Mesendoderm (in vitro differentiated cells): ENCODE results near the gene PSMD5.

Source experiments
- DNase-seq: peaks from one replicate; pipeline ENCODE4 v3.0.0; 2013
- H2AK5ac ChIP-seq: 2 replicates; pipeline ENCODE4 v1.6.1; 2013; ENCODE audit warnings: low read length, inconsistent platforms
- H2BK120ac ChIP-seq: 2 replicates; pipeline ENCODE4 v1.6.1; 2013; ENCODE audit warnings: low read depth, mild to moderate bottlenecking, low read length, moderate library complexity, mixed read lengths
- H2BK15ac ChIP-seq: replicated peaks from 2 replicates; pipeline ENCODE4 v1.6.1; 2013; ENCODE audit warnings: low read depth, mild to moderate bottlenecking, moderate library complexity
- H2BK5ac ChIP-seq: 2 replicates; pipeline ENCODE4 v1.6.1; 2013; ENCODE audit warnings: low read length, inconsistent platforms
- H3K18ac ChIP-seq: 2 replicates; pipeline ENCODE4 v1.6.1; 2013; ENCODE audit warnings: mild to moderate bottlenecking, low read length, mixed read lengths
- H3K23ac ChIP-seq: one replicate; pipeline ENCODE4 v1.6.1; 2013; ENCODE audit warnings: low read length
- H3K27ac ChIP-seq: 2 replicates; pipeline ENCODE4 v1.5.1; 2013; ENCODE audit warnings: low read depth, mild to moderate bottlenecking, inconsistent platforms, low read length, moderate library complexity
- H3K27me3 ChIP-seq: 2 replicates; pipeline ENCODE4 v1.6.1; 2013; ENCODE audit warnings: low read length, control low read depth, mild to moderate bottlenecking, inconsistent platforms; ENCODE audit not compliant: insufficient read depth, poor library complexity
- H3K36me3 ChIP-seq: 2 replicates; pipeline ENCODE4 v1.6.1; 2013; ENCODE audit warnings: low read length, inconsistent platforms; ENCODE audit not compliant: control insufficient read depth, insufficient read depth
- H3K4ac ChIP-seq: one replicate; pipeline ENCODE4 v1.6.1; 2013; ENCODE audit warnings: low read depth, mild to moderate bottlenecking, low read length, moderate library complexity
- H3K4me1 ChIP-seq: 2 replicates; pipeline ENCODE4 v1.6.1; 2013; ENCODE audit warnings: low read depth, low read length, inconsistent platforms; ENCODE audit not compliant: control insufficient read depth
- H3K4me2 ChIP-seq: 2 replicates; pipeline ENCODE4 v1.6.1; 2013; ENCODE audit warnings: low read length
- H3K4me3 ChIP-seq: 2 replicates; pipeline ENCODE4 v1.5.1; 2013; ENCODE audit warnings: mild to moderate bottlenecking, low read length
- H3K56ac ChIP-seq: one replicate; pipeline ENCODE4 v1.6.1; 2013; ENCODE audit warnings: low read length
- H3K79me1 ChIP-seq: 2 replicates; pipeline ENCODE4 v1.6.1; 2013; ENCODE audit warnings: low read length, inconsistent platforms
- H3K79me2 ChIP-seq: 2 replicates; pipeline ENCODE4 v1.6.1; 2013; ENCODE audit warnings: mild to moderate bottlenecking, low read length; ENCODE audit not compliant: control insufficient read depth, insufficient read depth
- H3K9ac ChIP-seq: 2 replicates; pipeline ENCODE4 v1.6.1; 2013; ENCODE audit warnings: low read length, inconsistent platforms
- H4K5ac ChIP-seq: one replicate; pipeline ENCODE4 v1.6.1; 2013; ENCODE audit warnings: low read length
- H4K8ac ChIP-seq: one replicate; pipeline ENCODE4 v1.6.1; 2013; ENCODE audit warnings: low read depth, mild to moderate bottlenecking, control low read depth, low read length, moderate library complexity
- WGBS: extraction: QIAGEN DNeasy Blood & Tissue Kit; methylation state at CpG from one replicate; pipeline ENCODE4 v1.1.7; 2013; ENCODE audit warnings: low lambda C conversion rate, missing lambda C conversion rate; ENCODE audit not compliant: insufficient coverage; ENCODE audit errors: extremely low coverage; 5-methylcytosine and 5-hydroxymethylcytosine counted together

The PSMD5 gene

DNA sequence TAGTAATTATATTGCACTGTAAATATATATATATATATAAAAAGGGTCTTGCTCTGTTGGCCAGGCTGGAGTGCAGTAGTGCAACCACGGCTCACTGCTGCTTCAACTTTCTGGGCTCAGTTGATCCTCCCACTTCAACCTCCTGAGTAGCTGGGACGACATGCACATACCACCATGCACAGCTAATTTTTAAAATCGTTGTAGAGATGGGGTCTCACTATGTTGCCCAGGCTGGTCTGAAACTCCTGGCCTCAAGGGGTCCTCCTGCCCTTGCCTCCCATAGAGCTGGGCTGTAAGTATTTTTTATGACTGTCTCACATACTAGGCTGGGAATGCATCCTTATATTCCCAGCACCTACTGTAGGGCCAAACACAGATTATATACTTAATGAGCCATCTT is 11.9 kb downstream of the PSMD5 start:
- Histone ChIP-seq H3K4ac (no peak overlapping the region), H3K18ac (no peak overlapping the region), H2AK5ac (no peak overlapping the region), H3K27ac (no peak overlapping the region), H4K5ac (no peak overlapping the region), H3K79me2 (no peaks in the 10 kb centered on the region), H2BK120ac (no peak overlapping the region), H4K8ac (no peak overlapping the region), H3K36me3 (peaks cover 6% of the 10 kb centered on the region), H2BK5ac (no peak overlapping the region), H3K9ac (no peak overlapping the region), H3K56ac (no peak overlapping the region), H2BK15ac (no peak overlapping the region), H3K4me3 (no peak overlapping the region), H3K4me2 (no peak overlapping the region), H3K23ac (no peak overlapping the region), H3K27me3 (no peaks in the 10 kb centered on the region), H3K79me1 (peaks cover 3% of the 10 kb centered on the region), H3K4me1 (no peaks in the 10 kb centered on the region)
- no peak for DNase-seq
- no CpG with 5 or more reads among the region's 3 CpGs for WGBS

DNA sequence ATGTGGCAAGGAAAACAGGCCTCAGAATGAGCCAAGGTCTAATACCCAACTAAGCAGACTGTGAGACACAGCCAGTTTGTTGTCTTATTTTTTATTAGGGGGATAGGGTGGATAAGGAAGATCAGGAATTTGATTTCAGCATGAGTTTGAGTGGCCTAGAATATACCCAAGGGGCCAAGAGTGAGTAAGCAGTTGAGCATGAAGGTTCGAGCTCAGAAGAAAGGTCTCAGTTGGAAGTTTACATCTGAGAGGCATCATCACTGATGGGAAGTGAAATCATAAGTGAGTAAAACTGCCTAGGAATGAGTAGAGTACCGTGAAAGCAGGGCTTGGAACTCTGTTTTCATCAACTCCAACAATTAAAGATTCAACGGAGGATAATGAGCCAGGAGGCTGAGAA is 12.6 kb downstream of the PSMD5 start:
- Histone ChIP-seq H3K4ac (no peak overlapping the region), H3K9ac (no peak overlapping the region), H3K18ac (no peak overlapping the region), H3K36me3 (peaks cover 6% of the 10 kb centered on the region), H3K4me1 (no peaks in the 10 kb centered on the region), H3K27me3 (no peaks in the 10 kb centered on the region), H2BK120ac (no peak overlapping the region), H3K79me1 (peaks cover 3% of the 10 kb centered on the region), H2AK5ac (no peak overlapping the region), H3K79me2 (no peaks in the 10 kb centered on the region), H3K4me2 (no peak overlapping the region), H3K56ac (no peak overlapping the region), H4K8ac (no peak overlapping the region), H3K27ac (no peak overlapping the region), H2BK5ac (no peak overlapping the region), H3K23ac (no peak overlapping the region), H2BK15ac (no peak overlapping the region), H3K4me3 (no peak overlapping the region), H4K5ac (no peak overlapping the region)
- no peak for DNase-seq
- no CpG with 5 or more reads among the region's 3 CpGs for WGBS

DNA sequence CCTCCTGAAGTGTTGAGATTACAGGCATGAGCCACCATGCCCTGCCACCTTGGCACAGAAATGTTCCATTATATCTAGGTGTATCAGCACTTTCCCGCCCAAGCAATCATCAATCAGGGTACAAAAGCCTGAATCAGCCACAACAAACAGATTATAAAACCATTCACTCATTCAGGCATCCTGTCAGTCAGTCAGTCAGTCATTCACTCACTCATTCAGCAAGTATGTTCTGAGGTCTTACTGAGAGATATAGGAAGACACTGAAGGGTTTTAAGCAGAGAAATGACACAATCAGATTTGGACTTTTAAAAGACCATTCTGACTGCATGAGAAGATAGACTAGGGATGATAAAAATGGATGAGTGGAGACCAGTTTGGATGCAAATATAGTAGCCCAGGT is 13.1 kb downstream of the PSMD5 start:
- H3K36me3 ChIP-seq = peaks cover 6% of the 10 kb centered on the region
- H3K23ac ChIP-seq = no peak overlapping the region
- H3K18ac ChIP-seq = no peak overlapping the region
- no peaks in the 10 kb centered on the region for H3K79me2 ChIP-seq
- no peak overlapping the region for H3K27ac ChIP-seq
- no peak overlapping the region for H3K56ac ChIP-seq
- no peak overlapping the region for H4K8ac ChIP-seq
- no CpG with 5 or more reads among the region's 1 CpG for WGBS
- no peaks in the 10 kb centered on the region for H3K4me1 ChIP-seq
- H4K5ac ChIP-seq = no peak overlapping the region
- no peak overlapping the region for H3K4ac ChIP-seq
- no peak overlapping the region for H2BK120ac ChIP-seq
- no peak overlapping the region for H3K9ac ChIP-seq
- H2AK5ac ChIP-seq = no peak overlapping the region
- H2BK5ac ChIP-seq = no peak overlapping the region
- H3K27me3 ChIP-seq = no peaks in the 10 kb centered on the region
- H2BK15ac ChIP-seq = no peak overlapping the region
- H3K79me1 ChIP-seq = peaks cover 3% of the 10 kb centered on the region
- H3K4me2 ChIP-seq = no peak overlapping the region
- no peak overlapping the region for H3K4me3 ChIP-seq
- no peak for DNase-seq

DNA sequence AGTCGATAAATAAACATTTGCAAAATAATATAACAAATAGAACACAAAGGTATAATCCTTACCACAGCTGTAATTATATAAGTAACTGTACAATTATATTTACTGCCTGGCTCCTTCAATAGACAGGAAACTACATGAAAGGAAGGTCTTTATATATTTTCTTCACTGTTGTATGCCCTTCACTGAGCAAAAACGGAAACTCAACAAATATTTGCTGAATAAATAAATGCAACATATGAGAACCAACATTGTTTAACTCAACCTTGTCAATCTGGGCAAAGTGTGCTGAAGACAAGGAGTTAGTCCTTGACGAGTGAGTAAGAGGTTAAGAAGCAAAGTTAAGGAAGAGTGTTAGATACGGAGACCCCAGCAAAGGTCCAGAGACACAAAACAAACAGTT is 22.6 kb downstream of the PSMD5 start:
- Histone ChIP-seq H3K4me1 (no peaks in the 10 kb centered on the region), H3K23ac (no peak overlapping the region), H3K4ac (no peak overlapping the region), H2BK120ac (no peak overlapping the region), H2BK5ac (no peak overlapping the region), H3K4me2 (no peak overlapping the region), H3K27ac (no peak overlapping the region), H3K56ac (no peak overlapping the region), H4K5ac (no peak overlapping the region), H2AK5ac (no peak overlapping the region), H3K27me3 (no peaks in the 10 kb centered on the region), H3K36me3 (peaks cover 12% of the 10 kb centered on the region), H4K8ac (no peak overlapping the region), H3K4me3 (no peak overlapping the region), H3K79me1 (no peaks in the 10 kb centered on the region), H3K79me2 (no peaks in the 10 kb centered on the region), H3K9ac (no peak overlapping the region), H2BK15ac (no peak overlapping the region), H3K18ac (no peak overlapping the region)
- no peak for DNase-seq
- no CpG with 5 or more reads among the region's 4 CpGs for WGBS

DNA sequence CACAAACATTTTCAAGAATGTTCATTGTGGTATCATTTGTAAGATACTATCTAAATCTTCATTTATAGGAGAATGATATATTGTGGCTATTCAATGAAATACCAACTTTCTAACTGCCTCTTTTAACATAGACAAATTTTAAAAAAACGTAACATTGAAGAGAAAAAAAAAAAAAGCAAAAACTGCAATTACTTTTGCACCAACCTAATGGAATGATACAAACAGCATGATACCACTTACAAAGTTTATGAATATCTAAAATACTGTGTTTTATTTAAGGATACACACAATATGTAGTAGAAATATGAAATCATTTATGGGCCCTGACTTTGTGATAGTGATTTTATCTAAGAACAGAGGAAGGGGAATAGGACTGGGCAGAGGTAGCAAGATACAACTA is 24.1 kb downstream of the PSMD5 start:
- H3K4me2 ChIP-seq = no peak overlapping the region
- H3K27me3 ChIP-seq = no peaks in the 10 kb centered on the region
- no peaks in the 10 kb centered on the region for H3K79me2 ChIP-seq
- H4K5ac ChIP-seq = no peak overlapping the region
- DNase-seq = no peak
- no peak overlapping the region for H3K4me3 ChIP-seq
- H2BK5ac ChIP-seq = no peak overlapping the region
- no peak overlapping the region for H3K23ac ChIP-seq
- no peak overlapping the region for H3K4ac ChIP-seq
- H2BK15ac ChIP-seq = no peak overlapping the region
- no peaks in the 10 kb centered on the region for H3K79me1 ChIP-seq
- no peak overlapping the region for H3K27ac ChIP-seq
- no peak overlapping the region for H3K9ac ChIP-seq
- no peak overlapping the region for H3K56ac ChIP-seq
- H3K36me3 ChIP-seq = peaks cover 12% of the 10 kb centered on the region
- no peak overlapping the region for H2BK120ac ChIP-seq
- WGBS = no CpG with 5 or more reads among the region's 1 CpG
- H2AK5ac ChIP-seq = no peak overlapping the region
- H3K4me1 ChIP-seq = no peaks in the 10 kb centered on the region
- no peak overlapping the region for H3K18ac ChIP-seq
- no peak overlapping the region for H4K8ac ChIP-seq

DNA sequence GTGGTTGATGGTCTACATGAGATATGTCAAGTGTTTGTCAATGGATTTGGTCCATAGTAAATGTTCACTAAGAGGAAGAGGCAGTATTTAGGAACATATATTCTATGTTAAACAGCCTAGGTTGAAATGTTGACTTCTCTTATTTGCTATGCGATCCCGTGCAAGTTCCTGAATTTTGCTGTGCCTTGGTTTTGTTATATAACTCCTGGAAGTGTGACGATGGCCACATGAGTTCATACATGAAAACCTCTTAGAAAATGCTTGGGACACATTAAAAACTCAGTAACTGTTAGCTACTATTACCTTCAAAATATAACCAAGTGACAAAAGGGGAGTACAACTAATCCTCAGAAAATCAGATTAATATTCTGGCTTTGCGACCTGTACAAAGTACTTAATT is 27.6 kb downstream of the PSMD5 start:
- H3K4me2 ChIP-seq = no peak overlapping the region
- no peak overlapping the region for H3K4me3 ChIP-seq
- H3K23ac ChIP-seq = no peak overlapping the region
- no peaks in the 10 kb centered on the region for H3K79me2 ChIP-seq
- DNase-seq = no peak
- H3K9ac ChIP-seq = no peak overlapping the region
- WGBS = no CpG with 5 or more reads among the region's 4 CpGs
- no peak overlapping the region for H3K27ac ChIP-seq
- no peaks in the 10 kb centered on the region for H3K4me1 ChIP-seq
- H3K36me3 ChIP-seq = peaks cover 1% of the 10 kb centered on the region
- H3K56ac ChIP-seq = no peak overlapping the region
- H4K8ac ChIP-seq = no peak overlapping the region
- no peaks in the 10 kb centered on the region for H3K27me3 ChIP-seq
- H2BK120ac ChIP-seq = no peak overlapping the region
- H2BK5ac ChIP-seq = no peak overlapping the region
- H3K4ac ChIP-seq = no peak overlapping the region
- no peak overlapping the region for H2BK15ac ChIP-seq
- H3K79me1 ChIP-seq = no peaks in the 10 kb centered on the region
- H3K18ac ChIP-seq = no peak overlapping the region
- no peak overlapping the region for H2AK5ac ChIP-seq
- H4K5ac ChIP-seq = no peak overlapping the region
